Lower leg skin (tissue), 4 donors: ENCODE data around the gene CABP7. TPM values are rescaled to one million over a fixed set of nuclear protein-coding genes. Genes with fewer than 3 reads are reported as not detected.

ENCODE experiments used
- DNase-seq, 2 donors: peaks; one replicate each; pipeline ENCODE4 v3.0.0-alpha.2; 2019; ENCODE audit warnings: low spot score in 2 of 2
- H3K4me3 ChIP-seq: fragments of 200-600 bp; sonication (generic); 2 replicates; pipeline ENCODE4 v1.5.1; 2017; ENCODE audit warnings: mild to moderate bottlenecking, low read depth; ENCODE audit not compliant: poor library complexity, severe bottlenecking
- POLR2A ChIP-seq, 2 donors: fragments of 450-650 bp; IDR thresholded peaks; one replicate each; pipeline ENCODE4 v1.6.1; 2016 to 2017; ENCODE audit warnings: antibody characterized with exemption in 2 of 2, mild to moderate bottlenecking in 1 of 2, moderate library complexity in 1 of 2
- WGBS, 2 donors: methylation state at CpG; one replicate each; pipeline ENCODE4 v1.1.5; 2018; 5-methylcytosine and 5-hydroxymethylcytosine counted together
- intact Hi-C: fragments of 100-400 bp; cut with DNase I; formaldehyde crosslinking; loops from one replicate; pipeline ENCODE4 v1.15.0; 2023; ENCODE audit warnings: low total_unique reads
- total RNA-seq, 4 donors: library from RNA; depleted of rRNA; stranded (reverse); fragments of >200 nt; gene quantifications; one replicate each; pipeline ENCODE4 v1.1.0, GENCODE V29; 2016
- TF ChIP-seq, protein P1 (sequence below), 3 donors: fragments of 450-650 bp; IDR thresholded peaks; one replicate each; pipeline ENCODE4 v1.5.1; 2016; ENCODE audit warnings: antibody characterized with exemption in 3 of 3, mild to moderate bottlenecking in 3 of 3, moderate library complexity in 2 of 3

CABP7 gene
- total RNA-seq, 4 donors from 2014 or later: not detected

DNA sequence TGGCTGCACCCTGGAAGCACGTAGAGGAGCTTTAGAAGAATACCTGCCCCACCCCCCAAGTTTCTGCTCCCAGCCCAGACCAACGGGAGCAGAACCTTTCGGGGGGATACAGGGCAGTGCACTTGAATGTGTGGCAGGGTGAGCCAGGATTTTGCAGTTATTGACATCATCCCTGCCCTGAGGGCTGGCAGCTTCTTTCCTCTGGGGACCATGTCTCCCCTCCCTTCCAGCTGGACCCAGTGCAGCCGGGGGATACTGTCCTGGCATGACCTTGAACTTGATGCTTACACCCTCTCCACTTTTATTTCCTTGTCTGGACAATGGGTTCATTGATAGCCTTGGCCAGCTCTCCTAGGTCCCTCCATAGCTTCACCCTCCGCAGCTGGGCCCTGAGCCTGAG lies 4.1 kb upstream of the CABP7 start:
- 75 to 78% methylated on average over 5 of the region's 5 CpGs for WGBS, 2 donors
- intact Hi-C loops: no loop called here
- DNase-seq: no peak
- no peak overlapping the region for H3K4me3 ChIP-seq
- no peak for TF ChIP-seq POLR2A (IDR thresholded peaks at IDR 0.05)
- TF ChIP-seq, protein P1, sequence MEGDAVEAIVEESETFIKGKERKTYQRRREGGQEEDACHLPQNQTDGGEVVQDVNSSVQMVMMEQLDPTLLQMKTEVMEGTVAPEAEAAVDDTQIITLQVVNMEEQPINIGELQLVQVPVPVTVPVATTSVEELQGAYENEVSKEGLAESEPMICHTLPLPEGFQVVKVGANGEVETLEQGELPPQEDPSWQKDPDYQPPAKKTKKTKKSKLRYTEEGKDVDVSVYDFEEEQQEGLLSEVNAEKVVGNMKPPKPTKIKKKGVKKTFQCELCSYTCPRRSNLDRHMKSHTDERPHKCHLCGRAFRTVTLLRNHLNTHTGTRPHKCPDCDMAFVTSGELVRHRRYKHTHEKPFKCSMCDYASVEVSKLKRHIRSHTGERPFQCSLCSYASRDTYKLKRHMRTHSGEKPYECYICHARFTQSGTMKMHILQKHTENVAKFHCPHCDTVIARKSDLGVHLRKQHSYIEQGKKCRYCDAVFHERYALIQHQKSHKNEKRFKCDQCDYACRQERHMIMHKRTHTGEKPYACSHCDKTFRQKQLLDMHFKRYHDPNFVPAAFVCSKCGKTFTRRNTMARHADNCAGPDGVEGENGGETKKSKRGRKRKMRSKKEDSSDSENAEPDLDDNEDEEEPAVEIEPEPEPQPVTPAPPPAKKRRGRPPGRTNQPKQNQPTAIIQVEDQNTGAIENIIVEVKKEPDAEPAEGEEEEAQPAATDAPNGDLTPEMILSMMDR (IDR thresholded peaks at IDR 0.05): no peak

DNA sequence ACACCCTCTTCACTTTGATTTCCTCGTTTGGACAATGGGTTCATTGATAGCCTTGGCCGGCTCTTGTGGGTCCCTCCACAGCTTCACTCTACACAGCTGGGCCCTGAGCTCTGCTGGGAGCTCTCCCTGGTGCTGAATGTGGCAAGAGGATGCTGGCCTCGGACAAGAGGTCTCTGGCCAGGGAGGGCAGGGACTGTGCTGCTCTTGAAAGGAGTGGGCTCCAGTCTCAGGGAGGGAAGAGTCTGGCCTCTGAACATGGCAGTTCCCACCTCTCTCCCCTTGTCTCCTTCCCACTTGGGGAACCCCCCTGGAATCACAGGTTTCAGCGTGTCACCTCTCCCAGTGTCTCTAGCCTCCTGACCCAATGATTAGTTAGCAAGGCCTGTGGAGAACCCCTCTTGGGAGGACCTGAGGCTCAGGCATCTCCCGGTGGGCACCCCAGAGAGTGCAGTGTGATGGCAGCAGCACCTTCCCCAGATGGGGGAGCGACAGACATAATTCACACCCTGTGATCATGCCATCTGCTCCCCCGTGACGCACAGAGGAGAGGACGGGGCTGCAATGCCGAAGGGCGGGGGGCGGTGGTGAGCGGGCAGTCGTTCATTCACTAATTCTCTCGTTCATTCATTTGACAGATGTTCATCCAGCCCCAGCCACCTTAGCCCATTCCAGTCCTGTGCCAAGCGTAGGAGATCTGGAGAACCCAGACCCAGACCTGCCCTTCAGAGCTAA lies 2.8 kb upstream of the CABP7 start:
- 68 to 70% methylated on average over 16 of the region's 16 CpGs for WGBS, 2 donors

GRCh38 chr22:29717789-29718188 lies 2.0 kb upstream of the CABP7 start:
- WGBS, 2 donors: 53 to 63% methylated on average over 11 of the region's 11 CpGs
- no peak for DNase-seq
- intact Hi-C loops: no loop called here
- no peak overlapping the region for H3K4me3 ChIP-seq
- TF ChIP-seq, protein P1 (IDR thresholded peaks at IDR 0.05): no peak
- TF ChIP-seq POLR2A (IDR thresholded peaks at IDR 0.05): no peak

More for the DNA sequence above, 2.8 kb upstream of the CABP7 start:
- DNase-seq: no peak
- intact Hi-C loops: no loop called here
- no peak for TF ChIP-seq POLR2A (IDR thresholded peaks at IDR 0.05)
- TF ChIP-seq, protein P1 (IDR thresholded peaks at IDR 0.05): no peak
- H3K4me3 ChIP-seq: no peak overlapping the region

DNA sequence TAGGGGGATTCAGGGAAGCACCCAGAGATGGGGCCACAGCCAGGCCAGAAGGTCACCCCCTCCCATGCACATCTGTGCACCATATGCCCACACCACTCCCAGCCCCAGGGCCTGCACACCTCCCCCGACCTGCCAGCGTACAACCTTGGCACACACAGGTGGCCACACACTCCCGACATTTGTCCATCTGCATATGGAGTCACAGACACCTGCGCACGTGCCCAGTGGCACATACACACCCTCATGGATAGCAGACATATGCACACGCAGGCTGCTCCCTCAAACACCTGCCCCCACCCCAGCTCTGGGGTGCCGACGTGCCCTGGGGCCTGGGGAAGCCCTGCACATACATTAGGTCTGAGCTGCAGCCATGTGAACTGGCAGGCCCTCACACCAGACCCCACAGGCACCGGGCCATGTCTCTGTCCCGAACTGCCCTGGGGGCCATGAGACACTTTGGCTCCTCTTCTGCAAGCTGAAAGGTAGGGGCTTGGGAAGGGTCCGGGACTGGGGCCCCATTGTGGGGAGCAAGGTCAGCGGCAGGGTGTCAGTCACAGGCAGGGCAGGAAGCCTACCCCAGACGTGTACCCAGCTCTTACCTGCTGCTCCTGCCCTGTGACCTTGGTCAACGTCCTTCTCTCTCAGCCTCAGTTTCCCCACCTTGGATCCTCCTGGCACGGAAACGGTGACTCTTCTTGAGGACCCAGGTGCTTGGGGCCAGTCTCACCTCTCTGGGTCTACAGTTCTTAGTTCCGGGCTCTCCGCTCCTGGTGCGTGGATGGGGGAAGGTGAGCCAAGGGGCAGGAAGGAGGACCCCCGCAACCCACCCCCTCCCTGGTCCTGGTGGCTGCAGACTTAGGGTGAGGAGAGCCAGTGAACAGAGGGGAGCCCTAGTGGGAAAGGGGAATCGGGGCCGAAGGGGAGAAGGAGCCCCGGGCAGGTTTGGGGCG lies 579 bp upstream of the CABP7 start:
- H3K4me3 ChIP-seq: no peak overlapping the region
- WGBS, 2 donors: 38 to 40% methylated on average over 20 to 24 of the region's 24 CpGs
- intact Hi-C loops: no loop called here
- TF ChIP-seq POLR2A (IDR thresholded peaks at IDR 0.05): no peak
- TF ChIP-seq, protein P1 (IDR thresholded peaks at IDR 0.05): no peak
- DNase-seq: no peak

- no peak for TF ChIP-seq POLR2A (IDR thresholded peaks at IDR 0.05)
- TF ChIP-seq, protein P1 (IDR thresholded peaks at IDR 0.05): no peak
- DNase-seq: no peak
- intact Hi-C loops: no loop called here
- WGBS, 2 donors: 9 to 13% methylated on average over 25 to 34 of the region's 53 CpGs
- H3K4me3 ChIP-seq: no peak overlapping the region
Observed at GRCh38 chr22:29720811-29721323, 1.1 kb downstream of the CABP7 start.
